GM12875 (cell line): ENCODE measurements around the gene RAD54L2.
A peak's percentile ranks its signal among the peaks of the same experiment; 100 is the strongest.
"Not testable (repeated sequence)": the region's sequence is repeated elsewhere in the genome, so short reads cannot be mapped to it uniquely, and the experiment has no call there.

ENCODE experiments used
- H3K4me3 ChIP-seq: one replicate; pipeline ENCODE4 v1.5.1; 2011; ENCODE audit warnings: low read depth, low read length, control low read depth
- TF ChIP-seq, protein P1 (sequence below): IDR thresholded peaks from 2 replicates; pipeline ENCODE4 v1.5.1; 2011; ENCODE audit warnings: low read depth, mild to moderate bottlenecking, control low read depth, inconsistent platforms, low read length, moderate library complexity, borderline replicate concordance; ENCODE audit not compliant: insufficient read depth

Gene RAD54L2

DNA sequence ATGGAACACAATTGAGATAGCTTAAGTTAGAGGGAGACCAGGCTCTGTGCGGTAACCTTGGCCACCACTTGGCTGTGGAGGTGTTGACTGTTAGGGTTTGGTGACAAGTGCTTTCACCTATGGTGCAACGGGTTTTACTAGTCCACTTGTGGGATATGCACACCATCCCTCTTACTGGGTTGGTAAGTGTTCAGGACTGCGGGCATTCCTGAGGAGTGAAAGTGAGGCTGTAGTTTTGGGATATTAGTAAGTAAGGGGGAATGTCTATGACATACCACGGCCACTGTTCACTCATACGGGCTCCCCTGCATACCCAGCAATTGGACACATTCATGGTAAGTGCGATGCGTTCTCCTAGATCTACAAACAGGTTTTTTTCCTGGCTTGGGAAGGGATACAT is 8.0 kb upstream of the RAD54L2 start:
- TF ChIP-seq, protein P1, sequence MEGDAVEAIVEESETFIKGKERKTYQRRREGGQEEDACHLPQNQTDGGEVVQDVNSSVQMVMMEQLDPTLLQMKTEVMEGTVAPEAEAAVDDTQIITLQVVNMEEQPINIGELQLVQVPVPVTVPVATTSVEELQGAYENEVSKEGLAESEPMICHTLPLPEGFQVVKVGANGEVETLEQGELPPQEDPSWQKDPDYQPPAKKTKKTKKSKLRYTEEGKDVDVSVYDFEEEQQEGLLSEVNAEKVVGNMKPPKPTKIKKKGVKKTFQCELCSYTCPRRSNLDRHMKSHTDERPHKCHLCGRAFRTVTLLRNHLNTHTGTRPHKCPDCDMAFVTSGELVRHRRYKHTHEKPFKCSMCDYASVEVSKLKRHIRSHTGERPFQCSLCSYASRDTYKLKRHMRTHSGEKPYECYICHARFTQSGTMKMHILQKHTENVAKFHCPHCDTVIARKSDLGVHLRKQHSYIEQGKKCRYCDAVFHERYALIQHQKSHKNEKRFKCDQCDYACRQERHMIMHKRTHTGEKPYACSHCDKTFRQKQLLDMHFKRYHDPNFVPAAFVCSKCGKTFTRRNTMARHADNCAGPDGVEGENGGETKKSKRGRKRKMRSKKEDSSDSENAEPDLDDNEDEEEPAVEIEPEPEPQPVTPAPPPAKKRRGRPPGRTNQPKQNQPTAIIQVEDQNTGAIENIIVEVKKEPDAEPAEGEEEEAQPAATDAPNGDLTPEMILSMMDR, result no peak
- H3K4me3 ChIP-seq, result no peak overlapping the region

DNA sequence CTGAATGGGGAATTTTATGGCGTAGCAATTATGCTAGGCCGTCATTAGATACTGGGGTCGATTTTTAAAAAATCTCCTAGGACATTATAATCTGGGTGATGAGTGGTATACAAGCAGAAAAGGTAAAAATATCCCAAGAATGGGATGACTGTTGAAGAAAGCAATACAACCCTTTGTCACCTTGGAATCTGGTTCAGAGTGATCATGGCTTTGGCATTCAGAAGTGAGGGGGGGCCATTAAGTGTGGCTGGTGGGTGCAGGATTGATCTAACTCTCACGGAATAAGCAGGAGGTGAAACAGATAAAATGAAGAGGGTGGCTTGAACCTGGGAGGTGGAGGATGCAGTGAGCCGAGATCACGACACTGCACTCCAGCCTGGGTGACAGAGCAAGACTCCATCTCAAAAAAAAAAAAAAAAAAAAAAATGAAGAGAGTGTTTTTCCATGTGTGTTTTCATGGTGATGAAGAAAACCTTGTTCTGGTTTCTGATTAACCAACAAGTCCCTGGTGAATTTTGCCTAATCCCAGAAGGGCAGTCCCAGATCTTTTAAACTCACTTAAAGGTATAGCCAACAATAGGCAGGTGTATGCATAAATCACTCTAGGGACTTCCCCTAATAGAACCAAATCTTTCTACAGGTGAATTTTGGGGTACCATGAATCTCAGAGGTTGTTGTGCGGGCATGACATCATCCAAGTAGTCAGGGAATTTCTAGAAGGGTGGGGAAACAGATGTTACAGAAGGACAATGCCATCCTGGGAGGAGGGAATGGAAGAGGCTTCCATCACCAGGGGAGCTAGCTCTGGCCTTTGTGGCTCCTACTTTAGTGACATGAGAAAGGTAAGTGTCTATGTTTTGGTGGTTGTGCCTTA is 3.1 kb upstream of the RAD54L2 start:
- TF ChIP-seq, protein P1, result no peak
- H3K4me3 ChIP-seq, result no peak overlapping the region

DNA sequence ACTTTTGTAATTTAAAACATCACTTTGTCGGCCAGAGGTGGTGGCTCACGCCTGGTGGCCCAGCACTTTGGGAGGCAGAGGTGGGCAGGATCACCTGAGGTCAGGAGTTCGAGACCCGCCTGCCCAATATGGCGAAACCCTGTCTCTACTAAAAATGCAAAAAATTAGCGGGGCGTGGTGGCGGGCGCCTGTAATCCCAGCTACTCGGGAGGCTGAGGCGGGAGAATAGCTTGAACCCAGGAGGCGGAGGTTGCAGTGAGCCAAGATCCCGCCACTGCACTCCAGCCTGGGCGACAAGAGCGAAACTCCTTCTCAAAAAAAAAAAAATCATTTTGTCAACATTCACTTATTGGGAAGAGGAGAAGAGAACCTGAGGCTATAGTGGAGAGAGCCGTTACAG is 888 bp upstream of the RAD54L2 start:
- H3K4me3 ChIP-seq, result peak overlapping the region; percentile 88

DNA sequence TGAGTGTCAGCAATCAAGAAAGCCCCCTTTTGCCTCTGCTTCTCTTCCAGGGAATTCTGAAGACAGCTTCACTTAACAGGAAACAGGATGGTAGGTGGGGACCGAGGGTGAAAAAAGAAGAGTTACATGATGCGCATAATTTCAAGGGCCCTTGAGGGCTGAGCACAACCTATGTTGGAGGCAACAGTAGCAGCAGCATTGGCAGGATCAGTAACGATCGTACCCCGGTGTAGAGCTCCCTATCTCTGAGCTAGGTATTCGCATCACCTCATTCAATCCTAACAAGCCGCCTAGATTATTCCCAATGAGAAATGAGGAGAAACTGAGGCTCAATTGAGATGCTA is 432 bp upstream of the RAD54L2 start:
- TF ChIP-seq, protein P1, result no peak
- peak overlapping the region; percentile 88 for H3K4me3 ChIP-seq

DNA sequence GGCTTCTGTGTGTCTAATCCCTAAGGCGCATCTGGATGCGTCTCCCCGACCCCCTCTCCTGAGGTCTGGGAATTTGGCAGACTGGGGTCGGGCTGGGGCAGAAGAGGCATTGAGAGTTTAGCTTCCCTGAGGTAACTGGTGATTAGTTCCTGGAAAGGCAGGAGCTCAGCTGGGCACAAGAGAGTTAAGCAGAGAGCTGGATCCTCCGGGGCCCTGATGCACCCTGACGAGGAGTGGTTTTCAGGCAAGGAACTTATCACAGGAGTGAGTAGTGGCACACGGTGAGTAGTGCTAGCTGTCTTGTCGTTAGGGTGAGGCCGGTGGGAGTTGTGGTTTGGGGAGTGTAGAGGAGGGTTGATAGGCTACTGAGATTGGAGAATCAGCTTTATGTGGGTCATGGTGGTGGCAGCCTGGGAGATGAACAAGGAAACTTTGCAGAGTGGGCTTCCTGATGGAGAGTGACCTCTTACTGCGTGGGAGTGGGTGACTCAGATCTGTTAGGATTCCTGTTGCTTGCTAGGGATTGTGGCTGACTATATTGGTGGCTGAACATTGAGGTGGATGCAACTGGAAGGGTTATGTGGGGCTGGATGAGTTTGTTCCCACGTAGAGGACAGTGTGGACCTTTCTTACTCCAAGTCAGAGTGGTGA is 897 bp downstream of the RAD54L2 start:
- TF ChIP-seq, protein P1, result no peak
- H3K4me3 ChIP-seq, result peak overlapping the region; percentile 88

DNA sequence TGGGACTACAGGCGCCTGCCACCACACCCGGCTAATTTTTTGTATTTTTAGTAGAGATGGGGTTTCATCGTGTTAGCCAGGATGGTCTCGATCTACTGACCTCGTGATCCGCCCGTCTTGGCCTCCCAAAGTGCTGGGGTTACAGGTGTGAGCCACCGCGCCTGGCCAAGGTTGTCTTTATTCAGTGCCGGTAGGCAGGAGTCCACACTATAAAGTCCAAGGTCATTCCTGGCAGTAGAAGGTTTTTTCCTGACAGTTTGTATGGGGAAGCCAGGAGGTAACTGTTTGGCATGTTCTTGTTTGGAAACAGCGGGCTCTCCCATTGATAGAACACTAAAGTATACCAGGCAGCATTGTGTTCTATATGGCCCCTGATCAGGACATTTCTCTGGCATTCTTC is 4.1 kb downstream of the RAD54L2 start:
- not testable (repeated sequence) for H3K4me3 ChIP-seq

DNA sequence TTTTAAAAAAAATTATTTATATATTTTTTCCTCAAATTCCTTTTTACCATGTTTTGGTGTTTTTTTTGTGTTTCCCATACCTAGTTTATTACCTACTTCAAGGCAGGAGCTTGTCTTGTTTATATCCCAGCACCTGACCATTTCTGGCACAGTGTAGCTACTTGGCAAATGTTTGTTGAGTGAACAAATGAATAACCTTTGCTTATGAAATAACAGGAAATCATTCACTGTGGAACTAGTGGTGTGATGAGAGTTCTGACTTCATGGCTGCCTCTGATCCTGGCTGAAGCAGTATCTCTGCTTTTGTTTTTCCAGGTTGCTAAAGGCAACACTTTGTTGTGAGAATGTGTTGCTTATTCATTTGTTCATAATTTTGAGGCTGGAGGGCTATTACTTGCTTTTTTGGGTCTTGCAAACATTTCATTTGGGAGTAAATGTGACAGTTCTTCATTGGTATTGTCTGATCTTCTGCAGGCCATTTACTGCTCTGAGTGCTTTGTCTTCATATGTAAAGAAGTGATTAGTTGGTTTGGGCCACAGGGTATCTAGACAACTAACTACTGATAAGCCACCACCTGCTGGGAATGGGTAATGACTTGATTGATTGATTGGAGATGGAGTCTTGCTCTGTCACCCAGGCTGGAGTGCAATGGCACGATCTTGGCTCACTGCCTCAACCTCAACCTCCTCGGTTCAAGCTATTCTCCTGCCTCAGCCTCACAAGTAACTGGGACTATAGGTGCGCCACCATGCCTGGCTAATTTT is 5.7 kb downstream of the RAD54L2 start:
- TF ChIP-seq, protein P1, result no peak
- no peak overlapping the region for H3K4me3 ChIP-seq

DNA sequence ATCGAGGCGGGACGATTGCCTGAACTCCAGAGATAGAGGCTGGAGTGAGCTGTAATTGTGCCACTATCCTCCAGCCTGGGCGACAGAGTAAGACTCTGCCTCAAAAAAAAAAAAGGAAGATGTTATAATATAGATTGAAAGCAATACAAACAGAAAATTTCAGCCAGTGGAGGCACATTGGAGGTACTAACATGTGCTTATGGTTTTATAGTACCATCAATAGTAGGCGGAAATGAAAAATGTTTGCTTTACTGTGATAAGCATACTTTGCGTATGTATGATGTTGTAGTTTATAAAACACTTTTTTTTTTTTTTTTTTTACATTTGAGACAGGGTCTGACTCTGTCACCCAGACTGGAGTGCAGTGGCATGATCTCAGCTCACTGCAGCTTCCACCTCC is 8.8 kb downstream of the RAD54L2 start:
- H3K4me3 ChIP-seq, result no peak overlapping the region
- TF ChIP-seq, protein P1, result no peak
